Activated T-helper 1 cell treated with Interleukin-2 at 50 U/mL for 16 hours (primary cell): Measurements from ENCODE around the gene GABPB1.
"Not testable (repeated sequence)": the region's sequence is repeated elsewhere in the genome, so short reads cannot be mapped to it uniquely, and the experiment has no call there.

Experiments
- DNase-seq: peaks from one replicate; pipeline ENCODE4 v3.0.0-alpha.2; 2020; ENCODE audit warnings: low read depth

GABPB1 gene

GRCh38 chr15:50354838-50355618 is at the start of gene GABPB1:
TSS of gene GABPB1 (minus strand) at chr15:50355198. CDS start at chr15:50309798, 45,400 bp downstream.
- DNase-seq = peak; percentile 81

GRCh38 chr15:50391561-50391960 is 36.6 kb upstream of the GABPB1 start:
- DNase-seq = not testable (repeated sequence)

GRCh38 chr15:50390554-50391264 is 35.7 kb upstream of the GABPB1 start:
- DNase-seq = no peak

GRCh38 chr15:50382408-50382807 is 27.4 kb upstream of the GABPB1 start:
- DNase-seq = not testable (repeated sequence)

GRCh38 chr15:50381438-50381837 is 26.4 kb upstream of the GABPB1 start:
- no peak for DNase-seq

- no peak for DNase-seq
Measured at GRCh38 chr15:50380089-50380488, 25.1 kb upstream of the GABPB1 start.

- DNase-seq = not testable (repeated sequence)
Measured at GRCh38 chr15:50379413-50379812, 24.4 kb upstream of the GABPB1 start.

- no peak for DNase-seq
Measured at GRCh38 chr15:50378776-50379175, 23.8 kb upstream of the GABPB1 start.

- DNase-seq = no peak
Measured at GRCh38 chr15:50377867-50378751, 23.1 kb upstream of the GABPB1 start.

GRCh38 chr15:50369564-50369963 is 14.6 kb upstream of the GABPB1 start:
- DNase-seq = not testable (repeated sequence)

- no peak for DNase-seq
Measured at GRCh38 chr15:50365971-50366370, 11.0 kb upstream of the GABPB1 start.

- no peak for DNase-seq
Measured at GRCh38 chr15:50365570-50365969, 10.6 kb upstream of the GABPB1 start.

- DNase-seq = no peak
Measured at GRCh38 chr15:50363612-50364011, 8.6 kb upstream of the GABPB1 start.

- no peak for DNase-seq
Measured at GRCh38 chr15:50361756-50362155, 6.8 kb upstream of the GABPB1 start.

- DNase-seq = no peak
Measured at GRCh38 chr15:50358845-50359244, 3.8 kb upstream of the GABPB1 start.

- no peak for DNase-seq
Measured at GRCh38 chr15:50355980-50356379, 982 bp upstream of the GABPB1 start.

GRCh38 chr15:50355619-50355905 is 564 bp upstream of the GABPB1 start:
- no peak for DNase-seq

GRCh38 chr15:50353975-50354837 is 792 bp downstream of the GABPB1 start:
- peak; percentile 17 for DNase-seq

GRCh38 chr15:50353251-50353974 is 1.6 kb downstream of the GABPB1 start:
- DNase-seq = no peak

- DNase-seq = no peak
Measured at GRCh38 chr15:50350621-50351020, 4.4 kb downstream of the GABPB1 start.

- DNase-seq = no peak
Measured at GRCh38 chr15:50345298-50345697, 9.7 kb downstream of the GABPB1 start.
